Measurements from ENCODE around the gene SMAP1. TPM values are rescaled to one million over a fixed set of nuclear protein-coding genes. Genes with fewer than 3 reads are reported as not detected.
"Not testable (repeated sequence)": the region's sequence is repeated elsewhere in the genome, so short reads cannot be mapped to it uniquely, and the experiment has no call there.

SMAP1 gene
- total RNA-seq, 1 donor from 2014 or later, result 35.3 TPM

- ATAC-seq, result peak; percentile 99
Observed at GRCh38 chr6:70684794-70685493, 17.3 kb downstream of the SMAP1 start.

DNA sequence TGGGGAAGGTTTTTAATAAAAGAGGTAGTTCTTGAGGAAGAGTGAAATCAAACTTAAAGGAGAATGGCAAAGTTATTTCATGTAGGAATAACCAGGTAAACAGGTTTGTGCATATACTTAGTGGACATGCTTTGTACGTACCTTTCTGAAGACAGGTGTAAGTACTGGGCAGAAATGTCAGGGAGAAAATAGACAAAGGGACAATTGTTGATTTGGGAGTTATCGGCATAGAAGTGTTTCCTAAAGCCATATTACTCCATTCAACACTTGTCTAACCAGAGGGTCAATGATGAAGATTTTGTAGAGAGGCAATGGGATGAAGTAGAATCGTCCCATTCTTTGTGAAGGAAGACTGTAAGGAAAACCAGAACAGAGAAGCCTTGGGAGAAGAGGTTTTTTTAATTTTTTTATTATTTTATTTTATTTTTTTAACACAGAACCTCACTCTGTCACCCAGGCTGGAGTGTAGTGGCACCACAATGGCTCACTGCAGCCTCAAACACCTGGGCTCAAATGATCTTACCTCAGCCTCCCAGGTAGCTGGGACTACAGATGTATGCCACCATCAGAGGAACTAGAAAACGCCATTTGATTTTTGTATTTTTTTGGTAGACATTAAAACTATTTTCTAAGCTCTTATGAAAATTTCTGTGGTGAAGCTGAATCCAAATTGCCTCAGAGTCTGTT is 18.0 kb downstream of the SMAP1 start:
- peak; percentile 75 for ATAC-seq

DNA sequence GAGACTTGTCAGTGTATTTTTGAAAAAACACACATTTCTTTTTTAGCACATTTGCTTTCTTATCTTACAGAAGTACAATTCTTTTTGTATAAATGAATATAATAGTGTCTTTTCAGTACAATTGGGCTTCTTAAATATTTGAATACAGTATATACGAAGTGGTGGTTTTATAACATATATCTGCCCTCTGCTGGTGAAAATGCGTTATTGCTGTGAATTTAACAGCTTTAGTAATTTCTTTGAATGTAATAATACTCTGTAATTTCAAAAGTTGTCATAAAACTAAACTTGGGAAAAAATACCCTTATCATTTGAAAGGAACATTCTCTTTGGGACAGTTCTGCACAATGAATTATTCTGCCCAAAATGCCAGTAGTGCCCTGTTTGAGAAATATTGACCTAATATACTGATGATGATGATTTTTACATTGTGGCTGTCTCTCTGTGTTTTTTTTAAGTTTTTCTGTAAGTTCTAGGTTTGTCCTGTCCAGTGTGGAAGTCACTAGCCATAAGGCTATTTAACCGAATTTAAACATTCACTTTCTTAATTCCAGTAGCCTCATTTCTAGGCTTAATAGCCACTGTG is 19.0 kb downstream of the SMAP1 start:
- ATAC-seq, result no peak

GRCh38 chr6:70693887-70694286 is 26.2 kb downstream of the SMAP1 start:
- ATAC-seq, result no peak

DNA sequence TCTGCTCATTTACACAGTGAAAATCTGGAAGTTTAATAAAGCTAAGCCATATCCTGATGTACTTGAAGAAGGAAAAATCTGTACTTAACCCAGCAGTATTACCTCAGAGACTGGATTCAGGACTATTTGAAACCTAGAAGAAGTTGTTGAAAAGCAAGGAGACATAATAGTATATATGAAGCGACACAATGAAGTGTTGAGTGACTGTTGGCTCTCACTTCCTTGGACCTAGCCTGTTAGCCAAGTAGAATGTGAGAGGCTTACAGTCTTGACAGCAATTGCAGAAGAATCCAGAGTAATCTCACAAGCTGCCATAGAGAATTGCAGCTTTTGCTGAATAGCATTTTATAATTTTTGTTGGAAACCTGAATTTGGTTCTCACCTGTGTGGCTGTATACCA is 26.7 kb downstream of the SMAP1 start:
- no peak for ATAC-seq

DNA sequence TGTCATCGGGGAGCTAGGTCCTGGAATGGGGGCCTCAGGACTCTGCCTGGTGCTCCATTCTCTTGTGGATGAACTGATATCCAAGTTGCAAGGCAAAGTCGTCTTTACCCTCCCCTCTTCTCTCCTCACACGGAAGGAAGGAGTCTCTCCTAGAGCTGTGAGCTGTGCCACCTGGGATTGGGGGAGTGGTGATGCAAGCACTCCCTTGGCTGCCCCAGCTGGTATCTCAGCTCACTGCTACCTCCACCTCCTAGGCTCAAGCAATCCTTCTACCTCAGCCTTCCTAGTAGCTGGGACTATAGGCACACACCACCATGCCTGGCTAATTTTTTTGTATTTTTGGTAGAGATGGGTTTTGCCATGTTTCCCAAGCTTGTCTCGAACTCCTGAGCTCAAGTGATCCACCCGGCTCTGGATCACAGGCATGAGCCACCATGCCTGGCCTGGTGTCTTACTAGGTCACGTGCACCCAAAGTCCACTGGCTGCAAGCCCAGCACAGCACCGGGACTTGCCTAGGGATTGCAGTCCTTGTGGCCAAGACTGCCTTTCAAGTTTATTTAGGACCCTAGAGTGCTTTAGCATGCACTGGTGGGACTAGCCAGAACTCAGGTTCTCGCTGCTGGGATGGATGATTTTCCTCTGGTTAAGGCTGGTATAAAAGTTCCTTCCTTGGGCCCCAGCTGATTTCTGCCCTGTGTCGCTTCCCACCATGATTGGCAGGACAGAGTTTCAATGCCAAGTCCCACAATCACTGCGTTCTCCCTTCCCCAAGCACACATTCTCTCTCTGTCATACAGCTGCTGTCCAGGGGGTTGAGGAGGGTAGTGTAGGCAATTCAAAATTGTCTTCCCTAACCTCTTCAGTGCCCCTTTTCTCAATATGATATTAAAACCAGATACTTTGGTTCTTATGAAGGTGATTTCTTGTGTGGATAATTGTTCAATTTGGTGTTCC is 33.5 kb downstream of the SMAP1 start:
- peak; percentile 63 for ATAC-seq

GRCh38 chr6:70705772-70706171 is 38.1 kb downstream of the SMAP1 start:
- no peak for ATAC-seq

DNA sequence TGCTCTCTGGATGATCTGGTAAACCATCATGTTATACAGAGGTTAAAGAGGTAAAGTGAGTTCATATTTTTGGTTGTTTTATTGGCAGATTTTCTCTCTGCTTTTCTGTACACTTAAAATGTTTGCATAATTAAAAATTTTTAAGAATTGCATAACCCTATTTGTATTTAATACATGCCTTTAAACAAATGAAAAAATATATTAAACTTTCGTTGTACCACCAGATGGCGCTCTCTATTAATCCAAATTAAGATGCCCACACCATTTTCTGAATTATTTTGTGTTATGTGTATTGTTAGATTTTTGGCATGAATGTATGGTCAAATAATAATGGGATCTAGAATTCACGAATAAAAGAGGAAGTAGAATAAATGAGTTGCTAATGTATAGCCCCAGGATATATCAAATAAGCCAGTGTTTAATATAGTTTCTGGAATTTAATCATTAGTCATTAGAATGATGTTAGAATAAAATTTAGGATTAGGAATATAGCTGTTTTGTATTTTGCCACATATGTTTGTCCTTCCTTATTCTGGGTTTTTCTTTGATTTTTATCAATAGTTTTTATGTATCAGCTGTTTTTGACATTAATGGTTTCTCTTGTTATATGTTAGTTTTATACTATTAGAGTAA is 38.9 kb downstream of the SMAP1 start:
- ATAC-seq, result no peak

DNA sequence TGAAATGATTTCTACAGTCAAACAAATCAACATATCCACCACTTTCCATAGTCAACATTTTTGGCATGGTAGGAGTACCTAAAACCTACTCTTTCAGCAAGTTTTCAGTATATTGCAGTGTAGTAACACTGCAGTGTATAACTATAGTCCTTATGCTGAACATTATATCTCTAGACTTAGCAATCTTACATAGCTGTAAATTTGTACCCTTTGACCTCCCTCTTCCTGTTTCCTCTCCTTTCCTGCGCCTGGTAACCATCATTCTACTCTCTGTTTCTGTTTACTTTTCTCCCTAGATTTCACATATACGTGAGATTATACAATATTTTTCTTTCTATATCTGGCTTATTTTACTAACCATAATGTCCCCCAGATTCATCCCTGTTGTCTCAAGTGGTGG is 40.2 kb downstream of the SMAP1 start:
- ATAC-seq, result no peak

GRCh38 chr6:70708448-70708847 is 40.8 kb downstream of the SMAP1 start:
- no peak for ATAC-seq

DNA sequence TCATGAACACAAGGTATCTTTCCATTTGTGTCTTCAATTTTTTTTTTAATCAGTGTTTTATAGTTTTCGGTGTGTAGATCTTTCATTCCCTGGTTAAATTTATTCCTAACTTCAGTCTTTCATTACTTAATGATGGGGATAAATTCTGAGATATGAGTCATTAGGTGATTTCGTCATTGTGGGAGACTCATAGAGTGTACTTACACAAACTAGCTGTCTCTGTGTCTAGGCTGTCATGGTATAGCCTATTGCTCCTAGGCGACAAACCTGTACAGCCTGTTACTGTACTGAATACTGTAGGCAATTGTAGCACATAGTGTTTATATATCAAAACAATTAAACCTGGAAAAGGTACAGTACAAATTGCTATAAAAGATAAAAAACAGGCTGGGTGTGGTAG is 42.1 kb downstream of the SMAP1 start:
- ATAC-seq, result peak; percentile 99

- ATAC-seq, result no peak
Observed at GRCh38 chr6:70714716-70715257, 47.1 kb downstream of the SMAP1 start.

DNA sequence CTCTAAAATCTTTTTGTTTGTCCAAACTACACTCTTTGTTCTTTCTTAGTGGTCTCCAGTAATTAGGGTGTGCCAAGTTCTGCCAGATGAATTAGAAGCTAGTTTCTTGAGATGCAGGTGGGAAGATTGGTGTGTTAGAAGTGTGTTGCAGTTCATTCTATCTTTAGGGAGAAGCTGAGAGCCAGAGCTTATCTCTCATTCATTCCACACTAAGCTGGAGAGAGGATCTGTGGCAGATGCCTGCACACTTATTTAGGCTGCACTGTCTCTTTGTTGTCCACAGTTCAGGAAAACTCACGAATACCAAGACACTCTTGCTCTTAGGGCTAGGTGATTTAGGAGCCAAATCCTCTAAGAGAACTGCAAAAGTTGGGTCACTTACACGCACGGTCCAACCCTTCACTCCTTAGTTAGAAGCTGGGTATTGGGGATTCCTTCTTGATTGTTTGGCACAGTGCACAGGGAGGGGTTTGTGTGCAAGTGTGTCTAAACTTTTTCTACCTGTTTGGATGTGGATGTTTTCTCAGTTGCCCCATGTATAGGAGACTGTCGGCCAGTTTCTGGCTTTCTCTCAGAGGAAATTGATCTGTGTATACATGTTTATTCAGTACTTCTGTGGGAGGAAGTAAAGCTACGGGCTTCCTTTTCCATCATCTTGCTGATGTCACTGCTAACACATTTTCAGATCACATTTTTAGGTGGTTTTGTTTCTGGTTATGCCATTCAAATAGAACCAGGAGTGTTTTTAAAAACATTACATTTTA is 49.5 kb downstream of the SMAP1 start:
- no peak for ATAC-seq

GRCh38 chr6:70724524-70724923 is 56.8 kb downstream of the SMAP1 start:
- no peak for ATAC-seq

GRCh38 chr6:70725817-70726415 is 58.2 kb downstream of the SMAP1 start:
- no peak for ATAC-seq

GRCh38 chr6:70734381-70734780 is 66.7 kb downstream of the SMAP1 start:
- no peak for ATAC-seq

GRCh38 chr6:70734979-70735378 is 67.3 kb downstream of the SMAP1 start:
- no peak for ATAC-seq

DNA sequence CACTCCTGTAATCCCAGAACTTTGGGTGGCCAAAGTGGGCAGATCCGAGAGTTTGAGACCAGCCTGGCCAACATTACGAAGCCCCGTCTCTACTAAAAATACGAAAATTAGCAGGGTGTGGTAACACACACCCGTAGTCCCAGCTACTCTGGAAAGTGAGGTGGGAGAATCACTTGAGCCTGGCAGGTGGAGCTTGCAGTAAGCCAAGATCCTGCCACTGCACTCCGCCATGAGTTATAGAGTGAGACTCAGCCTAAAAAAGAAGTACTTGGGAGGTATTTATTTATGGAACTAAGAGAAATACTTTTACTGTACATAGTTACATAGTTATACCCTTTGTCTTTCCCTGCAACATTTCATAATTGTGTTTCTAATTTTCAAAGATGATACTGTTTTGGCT is 67.8 kb downstream of the SMAP1 start:
- no peak for ATAC-seq

GRCh38 chr6:70738028-70738427 is 70.3 kb downstream of the SMAP1 start:
- ATAC-seq, result no peak

DNA sequence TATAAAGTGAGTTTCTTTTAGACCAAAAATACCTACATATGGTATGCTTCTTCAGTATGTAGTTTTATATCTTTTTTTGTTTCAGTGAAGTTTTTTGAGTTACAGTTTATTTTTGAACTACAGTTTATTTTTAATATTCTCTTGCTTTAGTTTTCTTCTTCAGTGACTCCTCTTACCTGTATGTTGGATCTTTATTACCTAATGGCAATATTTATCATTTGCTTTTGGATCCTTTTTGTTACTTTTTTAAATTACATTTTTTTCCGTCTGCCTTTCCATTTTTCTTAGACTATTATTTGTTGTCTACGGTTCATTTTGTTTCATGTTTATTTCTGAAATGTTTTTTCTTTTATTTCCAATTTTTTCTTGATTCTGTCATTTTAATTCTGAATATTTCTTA is 71.9 kb downstream of the SMAP1 start:
- ATAC-seq, result no peak

GRCh38 chr6:70740746-70741145 is 73.1 kb downstream of the SMAP1 start:
- not testable (repeated sequence) for ATAC-seq

Data from esophagus mucosa (tissue), 1 donor.